Measurements from ENCODE around the gene UCP3.

The UCP3 gene

DNA sequence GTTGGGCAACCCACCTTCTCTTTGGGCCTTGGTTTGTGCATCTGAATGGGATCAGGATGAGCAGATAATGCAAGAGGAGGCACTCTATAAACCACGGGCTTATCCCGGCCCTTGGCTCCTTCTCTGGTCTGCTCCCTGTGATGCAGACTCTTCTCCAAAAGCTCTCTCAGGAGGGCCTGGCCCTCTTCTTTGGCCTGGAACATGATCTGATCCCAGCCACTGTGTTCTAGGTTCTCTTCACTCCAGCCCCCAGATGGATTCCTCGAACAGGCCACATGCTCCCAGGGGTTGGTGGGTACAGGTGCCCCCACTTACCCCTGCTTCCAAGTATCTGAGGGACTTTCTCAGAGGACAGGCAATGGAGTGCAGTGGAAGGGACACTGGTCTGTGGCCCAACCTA is 8.7 kb upstream of the UCP3 start:
- no peak for DNase-seq

DNA sequence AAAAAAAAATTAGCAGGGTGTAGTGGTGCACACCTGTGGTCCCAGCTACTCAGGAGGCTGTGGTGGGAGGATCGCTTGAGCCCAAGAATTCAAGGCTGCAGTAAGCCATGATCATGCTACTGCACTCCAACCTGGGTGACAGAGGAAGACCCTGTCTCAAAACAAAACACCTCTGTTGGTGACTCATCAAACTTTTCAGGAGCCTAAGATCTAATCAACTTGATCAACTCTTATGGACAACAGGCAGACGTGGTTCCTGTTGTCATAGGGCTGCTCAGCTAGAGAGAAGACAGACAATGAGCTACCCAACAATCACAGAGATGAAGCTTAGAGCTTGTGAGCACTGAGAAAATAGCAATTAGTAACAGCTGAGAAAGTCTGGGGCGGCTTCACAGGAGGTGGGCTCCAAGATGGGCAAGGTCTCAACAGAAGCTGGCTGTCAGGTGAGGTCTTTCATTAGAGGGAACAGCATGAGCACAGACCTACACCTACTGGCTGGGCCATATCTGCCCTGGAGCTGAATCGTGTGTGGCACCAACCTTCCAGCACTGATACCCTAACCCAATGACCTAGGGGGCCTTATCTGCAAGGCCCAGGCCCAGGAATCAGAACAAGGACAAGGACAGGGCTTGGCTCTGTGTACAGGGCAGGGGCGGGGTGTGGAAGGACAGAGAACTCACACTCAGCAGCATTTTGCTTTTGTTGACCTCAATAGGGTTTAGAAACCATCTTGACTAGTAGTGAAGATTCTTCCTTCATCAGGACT is 7.2 kb upstream of the UCP3 start:
- no peak for DNase-seq

- no peak for DNase-seq
These were observed 6.0 kb upstream of the UCP3 start for GRCh38 chr11:74014880-74015279.

GRCh38 chr11:74013141-74013540 is 4.3 kb upstream of the UCP3 start:
- no peak for DNase-seq

GRCh38 chr11:74012074-74012809 is 3.4 kb upstream of the UCP3 start:
- no peak for DNase-seq

DNA sequence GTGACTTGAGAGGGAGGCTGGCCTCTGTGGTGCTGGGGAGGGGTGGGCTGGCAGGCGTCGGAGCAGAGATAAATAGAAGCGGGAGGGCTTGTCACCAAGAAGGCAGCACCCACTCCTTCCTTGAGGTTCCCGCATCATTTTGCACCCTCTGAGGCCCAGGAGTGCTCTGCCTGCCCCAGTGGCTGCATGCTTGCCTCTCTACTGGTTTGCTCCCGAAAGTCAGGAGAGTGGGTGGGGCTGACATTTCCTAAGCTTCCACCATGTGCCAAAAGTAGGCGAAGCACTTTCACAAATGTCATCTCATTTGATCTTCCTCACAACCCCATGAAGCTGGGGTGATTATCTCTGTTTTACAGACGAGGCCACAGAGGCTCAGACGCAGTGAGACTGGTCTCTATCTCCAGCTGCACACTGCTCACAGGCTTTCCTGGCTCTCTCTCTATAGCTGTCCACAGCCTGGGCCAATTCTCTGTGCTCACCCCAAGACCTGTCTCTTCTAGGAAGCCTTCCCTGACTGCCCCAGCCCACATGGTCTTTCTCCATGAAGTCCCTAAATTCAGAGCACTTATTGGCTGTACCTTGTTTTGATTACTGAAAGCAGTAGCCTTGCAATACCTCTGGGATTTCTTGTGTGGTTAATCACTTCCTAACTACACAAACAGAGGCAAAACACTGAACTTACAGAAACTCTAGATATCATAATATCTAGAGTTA is 2.6 kb upstream of the UCP3 start:
- no peak for DNase-seq

GRCh38 chr11:74010306-74011300 is 1.7 kb upstream of the UCP3 start:
- DNase-seq, result no peak

DNA sequence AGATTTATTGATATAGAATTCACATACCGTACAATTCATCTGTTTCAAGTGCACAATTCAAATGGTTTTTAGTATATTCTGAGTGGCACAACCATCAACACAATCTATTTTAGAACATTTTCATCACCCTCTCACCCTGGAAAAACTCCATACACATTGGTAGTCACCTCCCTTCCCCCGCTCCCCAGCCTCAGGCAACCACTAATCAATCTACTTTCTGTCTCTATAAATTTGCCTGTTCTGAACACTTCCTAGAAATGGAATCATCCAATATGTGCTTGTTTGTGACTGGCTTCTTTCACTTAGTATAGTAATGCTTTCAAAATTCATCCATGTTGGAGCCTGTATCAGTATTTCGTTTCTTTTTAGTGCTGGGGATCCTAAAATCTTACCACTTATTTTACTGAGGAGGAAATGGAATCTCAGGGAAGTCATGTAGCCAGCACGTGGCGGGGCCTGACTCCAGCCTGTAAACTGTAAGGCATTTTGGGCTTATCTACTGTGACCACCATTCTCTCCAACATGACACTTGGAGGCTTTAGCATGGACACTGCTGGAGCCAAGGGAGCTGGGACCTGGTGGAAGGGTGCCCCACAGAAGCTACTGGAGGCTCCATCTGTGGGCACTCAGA is 905 bp upstream of the UCP3 start:
- no peak for DNase-seq

DNA sequence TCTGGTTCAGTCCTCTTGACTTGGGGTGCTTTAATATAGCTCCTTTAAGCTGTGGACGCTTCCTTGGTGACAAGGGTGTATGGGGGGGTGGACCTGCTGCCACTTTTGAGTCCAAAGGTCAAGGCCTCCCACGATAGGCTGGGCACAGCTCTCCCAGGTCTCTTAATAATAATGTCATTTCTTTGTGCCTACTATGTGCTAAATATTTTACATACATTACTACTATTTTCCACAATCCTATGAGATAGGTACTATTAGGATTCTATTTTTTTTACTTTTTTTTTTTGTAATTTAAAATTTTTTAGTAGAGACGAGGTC is 304 bp upstream of the UCP3 start:
- no peak for DNase-seq

DNA sequence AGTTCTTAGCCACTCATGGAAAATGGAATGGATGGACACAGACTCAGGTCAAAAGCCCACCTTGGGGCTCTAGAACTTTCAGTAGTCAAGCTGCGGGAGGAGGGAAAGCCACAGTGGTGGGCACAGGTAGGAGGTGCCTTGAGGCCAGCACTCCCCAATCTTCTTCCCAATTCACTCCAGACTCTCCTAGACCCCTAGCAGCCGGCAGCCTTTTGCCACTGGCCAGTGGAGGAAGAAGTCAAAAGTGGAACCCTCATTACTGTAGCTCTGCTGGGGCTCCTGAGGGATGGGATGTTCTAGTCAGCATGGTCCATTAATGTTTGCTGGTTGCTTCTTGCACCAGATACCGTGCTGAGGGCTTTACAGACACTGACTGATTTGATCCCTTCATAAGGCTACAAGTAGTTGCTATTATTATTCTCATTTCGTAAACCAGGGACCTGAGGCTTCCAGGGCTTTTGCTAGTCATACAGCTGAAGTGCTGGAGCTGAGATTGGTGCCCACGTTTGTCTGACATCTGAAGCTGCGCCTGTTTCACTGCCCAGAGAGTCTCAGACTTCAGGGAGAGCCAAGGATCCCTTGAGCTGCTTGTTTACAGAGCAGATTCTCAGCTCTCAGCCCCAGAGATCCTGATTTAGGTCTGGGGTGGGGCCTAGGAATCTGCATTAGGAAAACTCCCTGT is 1.1 kb downstream of the UCP3 start:
- DNase-seq, result no peak

GRCh38 chr11:74006743-74007304 is 2.1 kb downstream of the UCP3 start:
- no peak for DNase-seq

- no peak for DNase-seq
These were observed 3.0 kb downstream of the UCP3 start for GRCh38 chr11:74005721-74006517.

- no peak for DNase-seq
These were observed 3.9 kb downstream of the UCP3 start for GRCh38 chr11:74004759-74005615.

- no peak for DNase-seq
These were observed 4.7 kb downstream of the UCP3 start for GRCh38 chr11:74004046-74004695.

GRCh38 chr11:74002832-74003231 is 6.1 kb downstream of the UCP3 start:
- no peak for DNase-seq

DNA sequence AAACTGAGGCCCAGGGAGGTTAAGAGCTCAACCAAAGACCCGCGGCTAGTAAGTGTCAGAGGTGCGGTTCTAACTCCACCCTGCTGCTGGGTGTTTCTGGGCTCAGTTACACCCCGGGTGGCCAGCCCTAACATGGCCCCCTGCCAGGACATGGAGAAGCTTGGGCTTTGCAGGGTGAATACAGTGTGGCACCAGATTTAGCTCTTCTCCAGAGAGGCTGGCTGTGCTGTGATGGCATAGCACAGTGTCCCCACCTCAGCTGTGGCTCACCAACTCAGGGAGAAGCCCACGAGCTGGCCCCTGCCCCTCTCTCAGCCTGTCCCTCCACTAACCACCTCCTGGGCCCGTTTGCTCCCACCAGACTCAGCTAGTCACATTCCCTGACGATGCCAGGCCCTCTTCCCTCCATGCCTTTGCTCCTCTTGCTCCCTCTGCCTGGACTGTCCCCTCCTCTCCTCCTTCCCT is 7.0 kb downstream of the UCP3 start:
- DNase-seq, result no peak

GRCh38 chr11:74000307-74001133 is 8.4 kb downstream of the UCP3 start:
- DNase-seq, result no peak
